Neural progenitor cell (in vitro differentiated cells): ENCODE measurements around the gene CCDC106.

ENCODE experiments used
- CTCF ChIP-seq: fragments of 200-600 bp; sonication (generic); IDR thresholded peaks from 2 replicates; pipeline ENCODE4 v1.5.1; 2017; ENCODE audit warnings: antibody characterized with exemption, mild to moderate bottlenecking
- EZH2phosphoT487 ChIP-seq: fragments of 200-600 bp; sonication (generic); IDR thresholded peaks from 2 replicates; pipeline ENCODE4 v1.6.1; 2017; ENCODE audit warnings: antibody characterized with exemption

DNA sequence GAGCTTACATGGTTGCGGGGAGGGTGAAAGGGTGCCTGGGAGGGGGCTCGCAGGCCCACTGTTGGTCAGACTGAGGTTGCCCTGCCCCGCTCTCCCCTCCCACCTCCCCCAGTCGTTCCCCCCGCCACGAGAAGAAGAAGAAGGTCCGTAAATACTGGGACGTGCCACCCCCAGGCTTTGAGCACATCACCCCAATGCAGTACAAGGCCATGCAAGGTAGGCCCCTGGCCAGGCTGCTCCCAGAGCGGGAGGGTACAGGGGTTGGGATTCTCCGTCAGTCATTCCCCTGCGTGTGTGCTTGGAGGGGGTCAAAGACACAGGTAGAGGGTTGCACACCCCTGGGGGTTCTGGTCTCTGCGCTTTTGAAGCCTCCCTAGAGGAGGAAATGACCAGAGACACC lies 12.4 kb downstream of the CCDC106 start:
- TF ChIP-seq CTCF (no peak), EZH2phosphoT487 (no peak)
